Ectodermal cell (in vitro differentiated cells): Measurements from ENCODE around the gene RASD2.

Experiments used
- H3K27ac ChIP-seq: 2 replicates; pipeline ENCODE4 v1.7.0; 2013; ENCODE audit warnings: mild to moderate bottlenecking, low read depth, low read length; ENCODE audit not compliant: insufficient read depth, poor library complexity, severe bottlenecking
- H3K27me3 ChIP-seq: 2 replicates; pipeline ENCODE4 v1.7.0; 2013; ENCODE audit warnings: mild to moderate bottlenecking, low read length; ENCODE audit not compliant: insufficient read depth, control insufficient read depth, poor library complexity, severe bottlenecking
- H3K36me3 ChIP-seq: one replicate; pipeline ENCODE4 v1.7.0; 2013; ENCODE audit warnings: low read length; ENCODE audit not compliant: control insufficient read depth, insufficient read depth
- H3K4me1 ChIP-seq: one replicate; pipeline ENCODE4 v1.7.0; 2013; ENCODE audit warnings: low read length; ENCODE audit not compliant: control insufficient read depth, insufficient read depth
- H3K4me3 ChIP-seq: 2 replicates; pipeline ENCODE4 v1.7.0; 2013; ENCODE audit warnings: low read depth, low read length, control low read depth; ENCODE audit not compliant: insufficient read depth
- H3K9me3 ChIP-seq: 2 replicates; pipeline ENCODE4 v1.7.0; 2013; ENCODE audit warnings: mild to moderate bottlenecking, low read length, moderate library complexity; ENCODE audit not compliant: control insufficient read depth
- WGBS, 2 experiments: methylation state at CpG; one replicate each; pipeline ENCODE4 v1.1.7; 2013; ENCODE audit warnings: missing lambda C conversion rate in 2 of 2; 5-methylcytosine and 5-hydroxymethylcytosine counted together

Gene RASD2

DNA sequence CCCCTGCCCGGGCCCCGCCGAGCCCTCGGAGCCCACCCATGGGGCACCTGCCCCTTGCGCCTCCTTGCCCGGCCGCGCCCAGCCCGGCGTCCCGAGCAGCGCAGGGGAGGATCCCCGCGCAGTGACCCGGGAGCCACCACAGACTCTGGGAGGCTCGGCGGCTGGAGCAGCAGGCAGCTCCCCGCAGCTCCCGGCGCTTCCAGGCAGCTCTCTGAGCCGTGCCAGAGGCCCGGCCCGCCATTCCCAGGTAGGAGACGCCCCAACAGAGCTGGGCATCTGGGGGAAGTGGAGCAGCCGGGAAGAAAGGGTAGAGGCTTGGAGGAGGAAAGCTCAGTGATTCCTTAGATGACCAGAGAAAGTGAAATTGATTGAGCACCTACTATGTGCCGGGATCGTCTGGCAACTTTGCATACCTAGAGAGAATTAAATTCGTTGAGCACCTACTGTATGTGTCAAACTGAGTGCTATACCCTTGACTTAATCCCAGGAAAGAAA is 670 bp downstream of the RASD2 start:
- Histone ChIP-seq H3K27me3 (peaks cover 70% of the 10 kb centered on the region), H3K9me3 (no peaks in the 10 kb centered on the region), H3K4me1 (peaks cover 6% of the 10 kb centered on the region), H3K27ac (no peak overlapping the region), H3K4me3 (peak overlapping the region; percentile 31), H3K36me3 (no peaks in the 10 kb centered on the region)
- 5 to 6% methylated on average over 28 of the region's 28 CpGs for WGBS, 2 experiments

DNA sequence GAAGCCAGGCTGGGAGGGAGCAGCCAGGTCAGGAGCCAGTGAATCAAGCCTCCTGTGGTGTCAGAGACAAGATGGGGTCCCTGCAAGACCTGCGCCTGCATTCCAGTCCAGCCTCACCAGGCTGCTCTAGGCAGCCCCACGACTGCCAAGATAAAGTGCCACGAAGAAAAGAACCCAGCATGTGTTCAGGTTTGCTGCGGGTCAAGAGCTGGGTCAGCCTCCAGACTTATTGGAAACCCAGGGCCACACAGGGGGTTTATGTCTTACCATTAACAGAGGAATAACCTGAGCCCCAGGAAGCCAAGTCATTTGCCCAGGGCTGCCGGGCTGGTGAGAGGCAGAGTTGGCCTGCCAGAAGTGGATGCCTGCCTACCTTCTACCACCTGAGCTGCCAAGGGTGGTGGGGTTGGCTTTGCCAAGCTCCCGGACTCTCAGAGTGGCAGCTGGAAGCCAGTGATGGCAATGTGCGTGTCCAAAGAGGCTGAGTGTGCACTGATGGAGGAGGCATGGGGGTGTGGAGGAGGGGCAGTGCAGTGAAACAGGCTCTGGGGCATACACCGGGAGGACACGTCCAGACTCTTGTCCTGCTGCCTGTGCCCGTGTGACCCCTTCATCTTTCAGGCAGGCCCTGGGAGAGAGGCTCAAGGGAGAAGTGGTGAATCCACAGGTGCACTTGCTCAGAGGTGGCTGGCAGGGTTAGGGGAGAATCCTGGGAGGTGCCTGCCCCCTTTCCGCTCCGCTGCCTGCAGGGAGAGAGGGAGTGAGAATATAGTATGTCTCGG is 1.7 kb downstream of the RASD2 start:
- Histone ChIP-seq H3K27ac (no peak overlapping the region), H3K9me3 (no peaks in the 10 kb centered on the region), H3K36me3 (no peaks in the 10 kb centered on the region), H3K4me1 (peaks cover 6% of the 10 kb centered on the region), H3K4me3 (no peak overlapping the region), H3K27me3 (peaks cover 66% of the 10 kb centered on the region)
- WGBS, 2 experiments: 65 to 67% methylated on average over 13 of the region's 13 CpGs

DNA sequence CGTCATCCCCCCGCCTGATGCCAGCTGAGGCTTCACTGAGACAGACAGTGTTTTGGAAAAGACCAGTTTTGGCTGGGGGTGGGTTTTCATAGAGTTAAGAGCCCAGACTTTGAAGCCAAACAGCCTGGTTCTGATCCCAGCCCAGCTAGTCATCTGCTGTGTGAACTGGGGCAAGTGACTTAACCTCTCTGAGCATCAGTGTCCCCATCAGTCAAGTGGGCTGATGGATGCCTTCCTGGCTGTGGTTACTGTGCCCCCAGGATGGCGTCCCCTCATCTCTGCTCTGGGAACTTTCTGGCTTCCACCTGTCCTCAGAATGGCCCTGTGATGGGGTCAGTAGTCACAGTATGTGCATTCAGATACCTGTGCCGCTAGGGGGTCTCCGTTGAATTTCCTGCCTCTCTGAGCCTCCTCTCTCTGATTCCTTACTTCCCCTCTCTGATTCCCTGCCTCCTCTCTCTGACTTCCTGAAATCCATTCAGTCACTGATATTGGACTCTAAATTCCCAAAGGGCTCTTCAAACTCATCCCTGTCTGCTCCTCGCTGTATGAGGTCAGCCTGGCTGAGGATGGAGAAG is 2.4 kb downstream of the RASD2 start:
- no peaks in the 10 kb centered on the region for H3K9me3 ChIP-seq
- H3K27ac ChIP-seq: no peak overlapping the region
- peaks cover 6% of the 10 kb centered on the region for H3K4me1 ChIP-seq
- 68 to 69% methylated on average over 6 of the region's 6 CpGs for WGBS, 2 experiments
- no peak overlapping the region for H3K4me3 ChIP-seq
- peaks cover 66% of the 10 kb centered on the region for H3K27me3 ChIP-seq
- no peaks in the 10 kb centered on the region for H3K36me3 ChIP-seq

DNA sequence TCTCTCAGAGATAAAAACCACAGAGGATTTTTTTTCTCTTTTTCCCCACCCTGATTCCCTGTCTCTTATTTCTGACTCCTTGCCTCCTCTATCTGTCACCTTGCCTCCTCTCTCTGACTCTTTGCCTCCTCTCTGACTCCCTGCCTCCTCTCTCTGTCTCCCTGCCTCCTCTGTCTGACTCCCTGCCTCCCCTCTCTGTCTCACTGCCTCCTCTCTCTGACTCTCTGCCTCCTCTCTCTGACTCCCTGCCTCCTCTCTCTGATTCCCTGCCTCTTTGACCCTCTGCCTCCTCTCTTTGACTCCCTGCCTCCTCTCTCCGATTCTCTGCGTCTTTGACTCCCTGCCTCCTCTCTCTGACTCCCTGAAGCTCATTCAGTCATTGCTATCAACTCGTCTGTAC is 3.1 kb downstream of the RASD2 start:
- 68 to 73% methylated on average over 3 of the region's 3 CpGs for WGBS, 2 experiments
- no peak overlapping the region for H3K27ac ChIP-seq
- H3K36me3 ChIP-seq: no peaks in the 10 kb centered on the region
- peaks cover 6% of the 10 kb centered on the region for H3K4me1 ChIP-seq
- no peaks in the 10 kb centered on the region for H3K9me3 ChIP-seq
- H3K4me3 ChIP-seq: no peak overlapping the region
- peaks cover 65% of the 10 kb centered on the region for H3K27me3 ChIP-seq

DNA sequence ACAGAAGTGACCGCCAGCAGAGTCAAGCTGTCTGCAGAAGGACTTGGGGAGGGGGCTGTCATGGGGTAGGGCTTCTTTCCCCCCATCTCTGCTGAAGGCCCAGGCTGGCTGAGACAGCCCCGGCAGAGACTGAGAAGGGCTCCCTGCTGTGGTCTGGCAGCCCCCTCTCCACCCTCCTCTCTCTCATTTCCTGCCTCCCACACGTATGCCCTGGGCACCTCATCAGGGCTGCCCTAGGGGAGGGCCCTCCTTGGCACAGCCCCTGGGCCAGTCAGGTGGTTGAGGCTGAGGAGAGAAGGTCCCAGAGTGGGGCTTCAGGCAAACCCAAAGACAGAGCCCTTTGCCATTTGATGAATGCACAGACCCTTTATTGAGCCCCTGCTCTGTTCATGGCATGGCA is 3.6 kb downstream of the RASD2 start:
- no peaks in the 10 kb centered on the region for H3K36me3 ChIP-seq
- peaks cover 62% of the 10 kb centered on the region for H3K27me3 ChIP-seq
- H3K4me1 ChIP-seq: peaks cover 6% of the 10 kb centered on the region
- no peak overlapping the region for H3K27ac ChIP-seq
- no peak overlapping the region for H3K4me3 ChIP-seq
- no peaks in the 10 kb centered on the region for H3K9me3 ChIP-seq
- WGBS, 2 experiments: 36 to 37% methylated on average over 3 of the region's 3 CpGs

DNA sequence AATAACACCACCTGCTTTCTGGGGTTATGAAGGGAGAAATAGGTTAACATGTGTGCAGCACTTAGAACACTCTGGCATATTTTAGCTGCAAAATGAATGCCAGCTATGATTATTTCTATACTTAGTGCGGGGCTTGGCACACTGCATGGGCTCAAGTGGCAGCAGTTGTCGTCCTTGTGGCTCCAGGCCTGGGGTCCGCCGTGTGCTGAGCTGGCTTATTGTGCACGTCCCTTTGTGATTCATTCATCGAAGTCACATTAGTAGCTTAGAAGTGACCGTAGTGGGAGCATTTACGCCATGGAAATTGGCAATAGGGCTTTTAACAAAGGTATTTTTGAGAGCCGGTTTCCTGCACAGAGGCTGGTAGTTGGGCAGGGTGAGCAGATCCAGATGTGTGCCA is 4.2 kb downstream of the RASD2 start:
- no peaks in the 10 kb centered on the region for H3K9me3 ChIP-seq
- no peak overlapping the region for H3K27ac ChIP-seq
- peaks cover 6% of the 10 kb centered on the region for H3K4me1 ChIP-seq
- WGBS, 2 experiments: 89 to 93% methylated on average over 9 of the region's 9 CpGs
- peaks cover 55% of the 10 kb centered on the region for H3K27me3 ChIP-seq
- H3K36me3 ChIP-seq: no peaks in the 10 kb centered on the region
- H3K4me3 ChIP-seq: no peak overlapping the region

DNA sequence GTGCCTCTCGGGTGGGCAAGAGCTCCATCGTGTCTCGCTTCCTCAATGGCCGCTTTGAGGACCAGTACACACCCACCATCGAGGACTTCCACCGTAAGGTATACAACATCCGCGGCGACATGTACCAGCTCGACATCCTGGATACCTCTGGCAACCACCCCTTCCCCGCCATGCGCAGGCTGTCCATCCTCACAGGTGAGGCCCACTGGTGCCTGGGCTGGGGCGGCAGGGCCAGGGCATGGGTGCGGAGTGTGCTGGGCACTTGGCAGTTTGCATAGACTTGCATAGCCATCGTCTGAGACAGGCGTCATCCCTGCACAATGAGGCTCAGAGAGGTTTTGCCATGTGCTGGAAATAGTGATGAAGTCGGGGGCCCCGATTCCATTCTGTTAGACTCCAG is 6.3 kb downstream of the RASD2 start:
- Histone ChIP-seq H3K27ac (no peak overlapping the region), H3K27me3 (peaks cover 35% of the 10 kb centered on the region), H3K36me3 (no peaks in the 10 kb centered on the region), H3K4me3 (no peak overlapping the region), H3K4me1 (peaks cover 4% of the 10 kb centered on the region), H3K9me3 (no peaks in the 10 kb centered on the region)
- 94 to 98% methylated on average over 18 of the region's 18 CpGs for WGBS, 2 experiments

DNA sequence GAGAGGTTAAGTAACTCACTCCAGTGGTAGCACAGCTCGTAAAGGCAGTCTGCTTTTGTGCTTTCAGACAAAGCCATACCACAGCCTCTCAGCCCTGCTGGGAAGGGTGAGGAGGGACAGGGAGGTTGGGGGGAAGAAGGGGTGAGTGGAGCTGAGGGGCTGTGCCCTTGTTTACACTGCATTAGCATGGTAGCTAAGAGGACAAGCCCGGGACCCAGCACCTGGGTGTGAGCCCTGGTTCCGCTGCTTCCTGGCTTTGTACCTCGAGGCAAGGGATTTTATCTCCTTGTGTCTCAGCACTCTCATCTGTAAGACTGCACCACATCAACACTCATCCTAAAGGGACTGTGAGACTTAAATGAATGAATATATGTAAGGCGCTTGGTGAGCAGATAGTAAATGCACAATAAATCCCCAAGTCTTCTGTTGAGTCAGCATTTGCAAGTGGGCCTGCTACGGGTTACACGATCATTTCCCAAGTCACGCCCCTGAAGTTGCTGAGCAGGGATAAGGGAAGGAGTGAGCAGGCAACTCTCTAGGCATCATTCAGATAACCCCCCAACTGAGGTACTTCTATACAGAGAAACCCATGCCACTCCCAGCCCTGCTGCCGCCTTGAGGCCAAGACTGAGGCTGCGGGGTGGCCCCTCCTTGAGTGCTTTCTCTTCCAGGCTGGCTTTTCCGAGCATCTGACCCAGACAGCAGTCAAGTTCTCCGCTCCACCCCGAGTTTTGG is 7.5 kb downstream of the RASD2 start:
- H3K9me3 ChIP-seq: no peaks in the 10 kb centered on the region
- no peaks in the 10 kb centered on the region for H3K36me3 ChIP-seq
- 38 to 39% methylated on average over 13 of the region's 13 CpGs for WGBS, 2 experiments
- no peaks in the 10 kb centered on the region for H3K4me1 ChIP-seq
- no peak overlapping the region for H3K4me3 ChIP-seq
- H3K27ac ChIP-seq: no peak overlapping the region
- peaks cover 23% of the 10 kb centered on the region for H3K27me3 ChIP-seq

DNA sequence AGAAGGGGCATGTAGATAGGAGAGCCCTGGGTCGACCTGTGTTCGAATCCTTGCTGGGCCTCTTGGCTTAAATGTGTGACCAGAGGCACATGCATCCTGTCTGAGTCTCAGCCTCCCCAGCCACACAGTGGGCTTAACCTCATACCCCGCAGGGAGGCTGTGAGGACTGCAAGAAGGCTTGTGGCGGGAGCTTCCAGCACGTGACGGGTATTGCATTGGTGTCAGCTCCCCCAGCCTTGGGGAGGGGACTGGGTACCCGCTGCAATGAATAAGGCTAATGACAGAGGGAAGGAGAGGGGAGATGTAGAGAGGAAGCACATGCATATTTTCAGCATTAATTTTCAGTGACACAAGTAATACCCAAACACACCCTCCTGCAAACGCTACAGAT is 8.1 kb downstream of the RASD2 start:
- Histone ChIP-seq H3K4me1 (no peaks in the 10 kb centered on the region), H3K9me3 (no peaks in the 10 kb centered on the region), H3K27ac (no peak overlapping the region), H3K27me3 (peaks cover 17% of the 10 kb centered on the region), H3K4me3 (no peak overlapping the region), H3K36me3 (no peaks in the 10 kb centered on the region)
- 27 to 28% methylated on average over 8 of the region's 8 CpGs for WGBS, 2 experiments

DNA sequence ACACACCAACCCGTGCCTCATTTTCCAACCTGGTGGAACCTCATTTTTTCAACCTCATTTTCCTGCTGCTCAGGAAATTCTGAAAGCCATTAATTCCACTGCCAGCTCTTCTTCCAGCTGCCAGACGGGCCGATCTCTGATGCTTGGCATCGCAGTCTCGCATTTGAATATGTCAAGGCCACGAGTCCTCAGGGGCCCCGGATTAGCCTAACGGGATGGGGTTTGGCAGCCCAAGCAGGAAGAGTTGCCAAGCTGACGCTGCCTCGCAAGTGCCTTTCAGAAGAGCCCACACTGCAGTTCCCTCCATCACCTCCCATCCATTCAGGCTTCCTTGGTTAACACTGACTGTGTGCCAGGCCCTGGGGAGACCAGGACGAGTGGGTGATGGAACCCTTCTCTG is 8.7 kb downstream of the RASD2 start:
- 60 to 62% methylated on average over 11 of the region's 11 CpGs for WGBS, 2 experiments
- Histone ChIP-seq H3K4me3 (no peak overlapping the region), H3K4me1 (no peaks in the 10 kb centered on the region)

More for the DNA sequence above, 8.7 kb downstream of the RASD2 start:
- no peak overlapping the region for H3K27ac ChIP-seq
- no peaks in the 10 kb centered on the region for H3K36me3 ChIP-seq
- H3K27me3 ChIP-seq: peaks cover 11% of the 10 kb centered on the region
- no peaks in the 10 kb centered on the region for H3K9me3 ChIP-seq
